GM19438 (cell line): ENCODE data around the gene PSAT1.

Source experiments
- ATAC-seq: cut with Tn5 transposase; IDR thresholded peaks from one replicate; pipeline ENCODE4 v1.9.1; 2021; ENCODE audit warnings: low read depth; ENCODE audit not compliant: unreplicated experiment

PSAT1 gene

DNA sequence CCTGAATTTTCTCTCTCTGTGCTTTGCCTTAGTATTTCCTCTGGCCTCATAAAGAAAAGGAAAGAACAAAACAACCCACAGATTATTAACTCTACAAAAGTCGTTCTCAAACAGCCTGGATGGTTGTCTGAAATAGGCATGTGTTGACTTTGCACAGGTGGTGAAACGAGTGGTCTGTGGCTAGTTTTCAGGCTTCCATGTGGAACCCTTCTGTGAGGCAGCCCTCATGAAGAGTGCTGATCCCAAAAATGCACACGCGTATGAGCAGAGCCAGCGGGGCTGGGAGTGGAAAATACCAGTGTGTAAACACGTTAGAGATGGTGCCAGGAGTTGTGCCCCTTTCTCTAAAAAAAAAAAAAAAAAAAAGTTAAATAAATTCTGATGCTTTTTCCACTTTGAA, 4.9 kb upstream of the PSAT1 start:
- ATAC-seq: no peak

DNA sequence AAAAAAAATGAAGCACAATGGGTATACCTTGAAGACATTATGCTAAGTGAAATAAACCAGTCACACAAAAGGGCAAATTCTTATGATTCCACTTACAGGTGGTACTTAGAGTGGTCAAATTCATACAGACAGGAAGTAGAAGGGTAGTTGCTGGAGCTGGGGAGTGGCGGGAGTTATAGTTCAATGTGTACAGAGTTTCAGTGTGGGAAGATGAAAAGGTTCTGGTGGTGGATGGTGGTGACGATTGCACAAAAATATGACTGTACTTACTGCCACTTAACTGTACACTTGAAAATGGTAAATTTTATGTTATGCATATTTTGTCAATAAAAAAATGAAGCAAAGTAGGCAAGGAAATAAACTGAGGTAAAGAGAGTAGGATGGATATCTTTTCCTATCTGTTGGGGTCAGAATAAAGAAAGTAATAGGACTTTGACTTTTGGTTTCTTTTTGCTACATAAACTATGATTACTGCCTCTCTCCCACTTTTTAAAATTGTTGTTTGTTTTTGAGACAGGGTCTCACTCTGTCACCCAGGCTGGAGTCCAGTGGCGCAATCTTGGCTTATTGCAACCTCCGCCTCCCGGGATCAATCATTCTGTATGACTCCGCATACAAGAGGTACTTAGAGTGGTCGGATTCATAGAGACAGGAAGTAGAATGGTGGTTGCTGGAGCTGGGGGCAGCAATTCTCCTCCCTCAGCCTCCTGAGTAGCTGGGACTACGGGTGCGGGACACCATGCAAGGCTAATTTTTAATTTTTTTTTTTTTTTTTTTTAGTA, 4.0 kb upstream of the PSAT1 start:
- ATAC-seq: no peak

DNA sequence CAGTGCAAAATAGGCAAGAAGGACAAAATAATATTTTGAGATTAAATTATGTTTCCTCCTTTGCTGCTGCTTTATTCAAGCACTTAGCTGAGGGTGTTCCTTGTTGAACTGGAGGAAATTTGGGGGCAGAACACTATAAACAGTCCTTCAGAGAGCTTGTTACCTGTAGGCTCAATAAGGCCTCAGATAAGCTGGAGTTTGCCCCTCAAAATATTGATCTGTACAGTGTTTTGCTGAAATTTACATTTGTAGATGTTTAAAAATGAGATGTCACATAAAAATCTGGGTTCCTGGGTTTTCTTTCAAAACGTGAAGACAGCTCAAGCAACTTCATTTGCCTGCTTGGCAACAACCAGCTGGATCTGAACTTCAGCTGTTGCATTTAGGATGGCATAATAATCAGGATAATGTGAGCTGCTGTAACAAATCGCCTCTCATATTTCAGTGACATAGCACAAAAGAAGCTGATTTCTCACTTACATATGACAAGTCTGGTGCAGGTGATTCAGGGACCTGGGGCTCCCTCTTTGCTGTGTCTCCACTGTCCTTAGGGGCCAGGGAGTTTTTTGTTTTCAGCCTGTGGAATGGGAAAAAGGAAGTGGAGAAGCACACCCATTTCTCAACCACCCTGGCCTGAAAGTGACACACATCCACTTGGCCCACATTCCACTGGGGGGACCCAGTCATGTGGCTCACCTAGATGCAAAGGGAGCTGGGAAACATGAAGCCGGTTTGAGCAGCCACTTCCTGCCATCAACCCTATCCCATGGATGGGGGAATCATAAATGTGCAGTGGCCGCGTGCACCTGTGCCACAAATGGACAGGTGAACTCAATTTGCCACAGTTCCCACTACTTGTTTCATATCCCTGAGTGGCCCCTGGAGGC, 2.4 kb upstream of the PSAT1 start:
- no peak for ATAC-seq

DNA sequence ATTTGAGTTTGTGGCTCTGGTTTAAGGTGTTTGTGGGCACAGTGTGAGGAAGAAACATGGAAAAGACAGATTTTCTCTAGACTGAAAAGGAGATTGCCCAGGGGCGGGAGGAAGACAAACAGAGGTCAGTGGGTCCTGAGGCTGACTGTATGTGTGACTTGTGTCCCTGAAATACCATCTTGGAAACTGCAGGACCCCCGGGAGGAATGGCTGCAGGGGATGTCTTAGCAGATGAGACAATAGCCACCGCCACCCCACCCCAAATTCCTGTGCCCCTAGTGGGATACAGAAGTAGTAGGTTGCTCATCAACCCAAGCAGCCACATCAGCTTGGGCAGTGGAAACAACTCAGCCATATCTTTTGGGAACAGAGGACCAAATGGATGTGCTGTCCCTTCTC, 1.7 kb upstream of the PSAT1 start:
- no peak for ATAC-seq

DNA sequence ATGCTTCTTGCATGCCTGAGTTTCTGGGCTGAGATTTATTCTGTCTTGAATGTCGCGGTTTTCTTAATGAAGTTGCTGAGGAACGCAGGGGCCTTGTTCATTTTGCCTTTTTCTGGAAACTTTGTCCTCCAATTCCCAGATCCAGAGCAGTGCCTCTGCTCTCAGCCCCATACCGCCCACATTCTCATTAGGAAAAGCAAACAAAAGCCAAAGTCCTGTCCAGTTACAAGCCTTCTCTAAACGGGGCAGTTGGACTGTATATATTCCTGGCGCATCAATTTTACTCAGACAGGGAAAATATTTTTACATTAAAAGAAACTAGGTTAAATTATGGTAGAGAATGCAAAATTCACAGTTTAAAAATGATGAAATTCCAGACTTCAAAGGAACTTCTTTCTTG, 1.2 kb upstream of the PSAT1 start:
- no peak for ATAC-seq

DNA sequence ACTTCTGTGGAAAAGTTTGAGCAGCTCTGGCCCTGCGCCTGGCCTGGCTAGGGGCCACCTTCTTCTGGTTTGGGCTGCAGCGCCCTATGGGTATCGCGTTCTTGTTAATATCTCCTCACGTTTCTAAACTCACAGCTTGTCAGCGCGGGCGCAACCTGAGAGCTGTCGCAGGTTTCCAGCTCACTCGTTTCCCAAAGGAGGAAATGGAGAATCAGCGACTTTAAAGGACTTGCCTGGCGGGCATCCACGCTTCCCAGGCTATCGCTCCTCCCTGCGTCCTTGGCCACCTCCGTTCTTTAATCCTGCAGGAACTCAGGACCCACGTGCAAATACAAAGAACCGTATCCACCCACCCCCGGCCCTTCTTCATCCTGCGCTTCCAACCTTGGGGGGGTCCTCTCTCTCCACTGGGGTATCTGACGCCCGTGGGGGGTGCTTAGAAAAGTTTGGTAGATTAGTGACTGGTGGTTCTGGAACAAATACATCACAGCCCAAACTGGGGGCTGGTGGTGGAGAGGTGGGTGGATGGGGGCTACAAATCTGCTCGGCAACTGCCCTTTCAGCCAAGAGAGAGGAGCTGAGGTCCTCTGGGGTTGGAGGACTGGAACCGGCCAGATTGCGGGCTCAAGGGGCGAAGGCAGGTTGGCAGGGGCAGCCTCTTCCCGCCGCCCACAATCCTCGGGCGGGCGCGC, 578 bp upstream of the PSAT1 start:
- peak; percentile 0 for ATAC-seq

DNA sequence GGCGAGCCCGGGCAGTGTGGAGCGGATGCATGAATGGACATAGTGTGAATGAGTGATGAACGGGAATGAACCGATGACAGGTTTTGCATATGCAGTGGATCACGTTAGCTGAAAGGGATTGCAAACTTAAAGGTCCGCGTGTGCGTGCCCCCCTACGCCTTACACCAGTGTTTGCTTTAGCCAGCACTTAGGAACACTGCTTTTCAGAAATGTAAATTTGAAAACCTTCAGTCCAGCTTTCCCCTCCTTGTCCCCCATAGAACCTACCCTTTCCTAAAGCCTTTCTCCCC, 692 bp downstream of the PSAT1 start:
- ATAC-seq: peak; percentile 50

DNA sequence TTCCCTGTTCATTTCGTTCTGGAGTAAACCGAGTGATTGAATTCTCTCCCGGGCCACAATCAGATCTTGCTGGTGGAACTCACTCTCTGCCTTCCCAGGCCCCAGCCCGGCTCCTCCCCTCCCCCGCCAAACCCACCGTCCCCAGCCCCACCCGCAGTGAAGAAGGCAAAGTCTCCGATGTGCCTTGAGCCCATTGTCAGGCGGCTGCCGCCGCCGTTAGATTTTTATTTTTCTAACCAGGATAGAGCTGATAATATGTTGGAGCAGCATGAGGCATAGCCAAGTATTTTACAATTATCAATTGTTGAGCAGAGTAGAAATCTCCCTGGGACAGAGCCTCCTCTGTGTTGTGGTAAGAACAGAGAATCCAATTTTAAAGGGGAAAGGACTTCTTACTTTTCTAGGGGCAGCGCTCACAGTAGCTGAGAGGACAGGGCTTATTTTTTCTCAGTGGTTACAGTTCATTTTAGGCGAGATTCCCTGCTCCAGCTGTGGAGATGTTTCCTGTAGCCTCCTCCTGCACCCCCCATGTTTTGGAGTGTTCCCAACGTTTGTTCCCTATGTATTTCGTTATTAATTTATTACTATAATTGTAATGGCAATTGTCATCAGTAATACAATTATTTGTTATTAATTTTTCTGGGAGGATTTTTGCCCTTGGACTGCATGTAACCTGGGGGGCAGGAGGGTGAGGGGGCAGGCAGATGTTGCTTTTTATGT, 1.3 kb downstream of the PSAT1 start:
- ATAC-seq: no peak

DNA sequence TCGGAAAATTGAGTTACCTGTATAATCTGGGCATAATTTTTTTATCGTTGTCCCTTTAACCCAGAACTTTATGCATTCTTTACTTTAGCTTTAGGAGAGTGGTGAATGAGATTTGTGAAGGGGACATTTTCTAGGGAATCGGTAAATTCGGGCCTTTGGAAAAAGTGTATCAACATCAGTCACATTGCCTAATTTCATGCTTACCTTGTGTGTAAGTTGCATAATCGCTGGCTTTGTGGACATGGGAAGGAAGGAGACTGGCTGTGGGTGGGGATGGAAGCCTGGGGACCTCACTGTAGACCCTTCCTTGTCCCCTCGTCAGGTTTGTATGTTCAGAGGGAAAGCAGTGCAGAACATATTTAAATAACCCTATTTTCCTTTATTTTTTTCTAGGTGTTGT, 3.3 kb downstream of the PSAT1 start:
- ATAC-seq: no peak

DNA sequence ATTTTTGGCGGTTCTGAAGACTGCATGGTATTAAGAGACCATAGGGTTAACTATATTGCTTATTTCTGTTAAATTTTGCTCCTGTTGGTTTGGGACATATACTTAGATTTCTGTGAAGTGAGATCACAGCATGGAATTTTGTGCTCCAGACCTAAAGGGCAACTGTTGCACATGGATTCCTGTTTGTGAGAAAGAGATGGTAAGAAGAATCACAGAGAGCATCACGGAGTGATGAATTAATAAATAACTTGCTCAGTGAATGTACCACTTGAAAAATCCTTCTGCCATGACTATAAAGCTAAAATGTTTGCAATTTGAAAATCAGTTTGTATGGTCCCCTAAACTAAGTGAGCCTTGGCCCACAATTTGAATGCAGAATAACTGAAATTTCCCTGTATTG, 4.5 kb downstream of the PSAT1 start:
- ATAC-seq: no peak

DNA sequence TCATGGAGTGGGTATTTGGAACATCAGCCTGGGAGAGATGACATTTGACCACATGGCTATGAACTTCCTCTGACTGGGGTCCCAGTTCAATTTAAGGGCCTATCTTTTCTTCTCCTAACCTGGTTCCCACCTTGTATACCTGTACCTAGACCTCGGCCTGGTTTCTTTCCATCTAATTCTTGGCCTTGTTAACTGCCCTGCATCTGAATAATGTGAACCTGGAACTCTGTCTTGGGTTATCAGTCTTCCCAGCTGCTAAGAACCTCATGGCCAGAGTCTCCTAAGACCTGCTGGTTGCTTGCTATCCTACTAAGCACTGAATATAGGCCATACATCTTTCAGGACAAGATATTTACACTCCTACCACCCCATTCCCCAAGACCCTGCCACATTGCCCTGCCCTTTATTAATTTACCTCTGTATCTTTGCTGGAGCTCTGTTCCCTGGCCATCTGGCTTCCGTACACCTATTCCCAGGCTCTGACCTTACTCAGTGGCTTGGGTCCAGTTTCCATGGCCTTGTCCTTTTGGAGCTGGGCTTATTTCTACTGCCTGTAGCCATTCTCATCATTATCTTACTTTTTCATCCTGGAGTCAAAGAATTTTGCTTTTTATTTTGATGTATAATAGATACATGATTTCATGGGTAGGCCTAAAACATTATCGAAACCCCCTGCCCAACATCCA, 6.6 kb downstream of the PSAT1 start:
- ATAC-seq: no peak

DNA sequence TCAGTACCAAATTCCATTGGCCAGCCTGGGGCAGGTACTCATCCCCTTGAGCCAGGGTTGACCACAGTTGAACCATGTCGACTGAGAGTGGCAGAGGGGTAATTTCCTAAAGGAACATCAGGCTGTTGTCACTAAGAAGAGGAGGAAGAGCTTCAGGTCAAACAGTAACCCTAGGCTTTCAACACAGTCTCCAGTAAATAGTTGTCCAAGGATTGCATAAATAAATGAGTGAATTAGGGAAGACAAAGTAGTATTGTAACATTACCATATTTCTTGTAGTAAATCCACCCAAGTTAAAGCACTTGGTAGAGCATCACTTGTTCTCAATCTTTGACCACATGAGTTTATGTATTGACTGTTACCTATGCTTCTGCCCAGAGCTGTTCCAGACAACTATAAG, 7.4 kb downstream of the PSAT1 start:
- ATAC-seq: no peak

DNA sequence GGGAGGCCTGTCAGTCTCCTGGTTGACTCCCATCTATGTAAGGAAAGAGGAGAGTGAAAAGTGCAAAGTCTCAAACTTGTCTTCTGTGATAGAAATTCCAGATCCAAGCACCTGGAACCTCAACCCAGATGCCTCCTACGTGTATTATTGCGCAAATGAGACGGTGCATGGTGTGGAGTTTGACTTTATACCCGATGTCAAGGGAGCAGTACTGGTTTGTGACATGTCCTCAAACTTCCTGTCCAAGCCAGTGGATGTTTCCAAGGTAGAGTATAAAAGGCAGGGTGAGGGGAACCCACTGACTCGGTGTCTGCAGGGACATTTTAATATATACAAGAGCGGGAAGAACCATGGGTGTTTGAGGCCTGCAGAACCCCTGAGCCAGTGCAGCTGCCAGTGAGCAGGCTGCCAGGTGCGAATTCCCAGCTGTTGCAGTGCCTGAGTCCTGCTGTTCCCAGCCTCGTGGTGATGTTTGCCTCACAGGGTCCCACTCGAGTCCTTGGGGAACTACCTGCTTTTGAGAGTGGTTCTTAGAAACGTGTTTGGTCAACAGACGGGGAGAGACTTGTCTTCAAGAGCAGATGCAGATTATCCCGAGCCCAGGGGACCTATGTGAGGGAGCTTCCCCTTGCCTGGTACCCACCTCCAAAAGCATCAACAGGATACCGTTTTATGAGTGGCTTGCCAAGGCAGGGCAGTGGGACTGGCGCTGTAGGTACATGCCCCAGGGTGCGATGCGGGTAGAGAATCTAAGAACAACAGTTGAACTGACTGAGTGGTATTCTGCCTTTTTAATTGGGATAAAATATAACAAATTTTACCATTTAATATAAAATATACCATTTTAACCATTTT, 9.5 kb downstream of the PSAT1 start:
- no peak for ATAC-seq

DNA sequence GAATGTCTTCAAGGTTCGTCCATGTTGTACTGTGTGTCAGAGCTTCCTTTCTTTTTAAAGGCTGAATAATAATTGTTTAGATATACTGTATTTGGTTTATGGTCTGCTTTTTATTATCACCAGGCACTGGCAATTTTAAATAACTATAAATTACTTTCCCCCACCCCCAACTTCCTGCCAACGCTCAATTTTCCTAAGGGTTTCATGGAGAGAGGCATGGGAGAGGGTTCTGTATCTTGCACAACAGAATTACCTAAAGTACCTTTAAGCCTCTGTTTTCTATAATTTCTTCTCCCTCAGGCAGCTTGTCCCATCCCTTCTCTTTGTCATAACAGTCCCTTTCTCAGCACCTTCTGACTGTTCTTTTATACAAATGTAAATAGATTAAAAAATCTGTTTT, 10.4 kb downstream of the PSAT1 start:
- ATAC-seq: no peak

DNA sequence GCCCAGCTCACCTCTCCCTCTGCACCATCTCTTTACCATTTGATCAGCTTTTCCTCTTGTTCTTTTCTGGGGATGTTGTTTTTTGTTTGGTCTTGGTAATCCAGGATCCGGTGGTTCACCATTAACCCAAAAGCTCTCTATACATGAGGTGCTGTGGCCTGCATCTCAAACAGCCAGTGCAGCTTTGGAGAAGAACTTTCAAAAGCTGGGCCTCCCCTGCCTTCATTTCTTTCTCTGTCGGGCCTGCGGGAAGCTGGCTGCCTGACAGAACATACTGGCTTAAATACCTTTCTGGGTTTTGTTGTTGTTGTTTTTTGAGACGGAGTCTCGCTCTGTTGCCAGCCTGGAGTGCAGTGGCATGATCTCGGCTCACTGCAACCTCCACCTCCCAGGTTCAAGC, 12.1 kb downstream of the PSAT1 start:
- no peak for ATAC-seq

DNA sequence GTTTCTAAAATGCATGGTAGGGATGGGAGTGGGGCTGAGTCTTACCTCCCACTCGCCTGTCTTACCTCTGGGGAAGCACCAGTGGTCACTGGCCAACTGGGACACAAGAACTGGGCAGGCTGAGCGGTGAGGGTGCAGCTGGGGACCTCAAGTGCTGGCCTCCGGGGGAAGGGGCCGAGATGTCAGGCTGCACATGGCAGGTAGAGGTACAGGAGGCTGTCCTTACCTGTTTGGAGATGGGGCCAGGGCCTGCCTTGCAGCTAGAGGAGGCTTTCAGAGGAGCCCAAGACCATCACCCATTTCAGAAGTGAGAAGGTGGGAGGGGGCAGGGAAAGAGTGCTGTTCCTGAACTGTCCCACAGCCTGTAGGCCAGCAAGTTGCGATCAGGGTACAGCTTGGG, 14.2 kb downstream of the PSAT1 start:
- ATAC-seq: no peak

DNA sequence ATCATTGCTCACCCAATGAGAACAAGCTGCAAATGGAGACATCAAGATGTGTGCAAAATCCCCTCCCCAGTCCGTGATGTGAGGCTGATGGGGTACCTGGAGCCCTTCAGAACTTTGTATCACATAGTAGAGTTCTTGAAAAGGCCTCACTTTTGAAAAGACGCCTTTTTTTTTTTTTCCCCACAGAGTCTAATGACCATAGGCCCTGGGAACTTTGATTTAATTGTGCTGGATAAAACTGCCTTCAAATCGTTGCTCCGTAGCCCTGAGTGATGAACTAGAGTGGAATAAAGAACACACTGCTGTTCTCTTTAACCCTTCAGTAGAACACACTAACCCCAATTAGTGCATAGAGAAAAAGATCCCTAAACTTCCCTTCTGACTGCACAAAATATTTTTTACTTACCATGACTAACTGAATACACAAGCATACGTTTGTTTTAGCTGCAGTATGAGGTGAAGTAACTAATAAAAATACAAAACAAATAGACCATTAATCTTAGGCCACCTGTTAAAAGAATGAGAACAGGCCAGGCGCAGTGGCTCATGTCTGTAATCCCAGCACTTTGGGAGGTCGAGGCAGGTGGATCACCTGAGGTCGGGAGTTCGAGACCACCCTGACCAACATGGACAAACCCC, 15.1 kb downstream of the PSAT1 start:
- no peak for ATAC-seq

DNA sequence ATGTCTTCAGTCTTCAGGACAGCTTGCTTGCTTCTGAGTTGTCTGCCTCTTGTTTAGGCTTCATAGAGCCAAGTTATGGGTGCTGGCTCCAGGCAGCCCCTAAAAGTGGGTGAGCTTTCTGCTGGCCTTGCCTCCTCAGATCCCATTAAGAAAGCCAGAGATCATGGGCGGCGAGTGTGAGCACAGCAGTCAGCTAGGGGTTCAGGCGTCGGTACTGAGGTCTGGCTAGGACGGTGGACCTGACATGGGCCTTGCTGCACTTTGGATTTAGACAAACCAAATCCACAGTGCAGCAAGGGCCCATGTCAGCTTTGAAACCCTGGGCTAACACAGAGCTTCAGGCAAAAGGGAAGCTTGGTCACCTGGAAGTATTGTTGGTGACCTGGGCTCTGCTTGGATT, 17.6 kb downstream of the PSAT1 start:
- no peak for ATAC-seq
